Gastrocnemius medialis (tissue), 4 donors: ENCODE results near the gene HELZ2.

ENCODE experiments used
- POLR2A ChIP-seq, 2 donors: fragments of 450-650 bp; IDR thresholded peaks; one replicate each; pipeline ENCODE4 v1.6.1; 2017; ENCODE audit warnings: antibody characterized with exemption in 2 of 2, mild to moderate bottlenecking in 2 of 2, moderate library complexity in 2 of 2
- TF ChIP-seq, protein P1 (sequence below), 5 experiments: fragments of 450-650 bp in 3 of 5; fragments of 200-600 bp in 2 of 5; sonication (generic) in 2 of 5; IDR thresholded peaks in 4 of 5; conservative IDR thresholded peaks in 1 of 5; 1 replicate in 4 of 5; 2 replicates in 1 of 5; pipeline ENCODE4 v1.5.1; 2016 to 2019; ENCODE audit warnings: antibody characterized with exemption in 5 of 5, mild to moderate bottlenecking in 3 of 5, moderate library complexity in 3 of 5

DNA sequence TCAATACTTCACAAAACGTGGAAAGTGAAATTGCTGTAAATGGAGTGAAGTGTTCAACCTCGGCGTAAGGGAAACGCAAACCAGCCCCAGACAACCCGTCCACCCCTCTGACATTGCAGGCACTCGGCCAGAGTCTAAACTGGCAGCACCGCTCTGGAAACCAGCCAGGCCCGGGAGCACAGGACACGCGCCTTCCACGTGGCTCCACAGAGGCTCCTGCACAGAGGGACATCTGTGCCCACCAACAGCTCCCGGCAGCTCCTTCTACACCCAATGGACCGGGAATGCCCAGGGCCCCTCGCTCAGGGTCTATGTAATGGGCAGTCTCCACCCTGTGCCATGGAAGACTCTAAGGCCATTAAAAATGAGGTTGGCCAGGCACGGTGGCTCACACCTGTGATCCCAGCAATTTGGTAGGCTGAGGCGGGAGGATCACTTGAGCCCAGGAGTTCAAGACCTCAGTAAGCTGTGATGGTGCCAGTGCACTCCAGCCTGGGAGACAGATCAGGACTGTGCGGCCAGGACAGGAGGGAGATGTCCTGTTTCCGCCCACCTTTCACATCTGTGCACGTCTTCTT is 3.4 kb upstream of the HELZ2 start:
- TF ChIP-seq, protein P1, sequence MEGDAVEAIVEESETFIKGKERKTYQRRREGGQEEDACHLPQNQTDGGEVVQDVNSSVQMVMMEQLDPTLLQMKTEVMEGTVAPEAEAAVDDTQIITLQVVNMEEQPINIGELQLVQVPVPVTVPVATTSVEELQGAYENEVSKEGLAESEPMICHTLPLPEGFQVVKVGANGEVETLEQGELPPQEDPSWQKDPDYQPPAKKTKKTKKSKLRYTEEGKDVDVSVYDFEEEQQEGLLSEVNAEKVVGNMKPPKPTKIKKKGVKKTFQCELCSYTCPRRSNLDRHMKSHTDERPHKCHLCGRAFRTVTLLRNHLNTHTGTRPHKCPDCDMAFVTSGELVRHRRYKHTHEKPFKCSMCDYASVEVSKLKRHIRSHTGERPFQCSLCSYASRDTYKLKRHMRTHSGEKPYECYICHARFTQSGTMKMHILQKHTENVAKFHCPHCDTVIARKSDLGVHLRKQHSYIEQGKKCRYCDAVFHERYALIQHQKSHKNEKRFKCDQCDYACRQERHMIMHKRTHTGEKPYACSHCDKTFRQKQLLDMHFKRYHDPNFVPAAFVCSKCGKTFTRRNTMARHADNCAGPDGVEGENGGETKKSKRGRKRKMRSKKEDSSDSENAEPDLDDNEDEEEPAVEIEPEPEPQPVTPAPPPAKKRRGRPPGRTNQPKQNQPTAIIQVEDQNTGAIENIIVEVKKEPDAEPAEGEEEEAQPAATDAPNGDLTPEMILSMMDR (IDR thresholded peaks at IDR 0.05 in 4 of 5, conservative IDR thresholded peaks at IDR 0.05 in 1 of 5) = no peak
- TF ChIP-seq POLR2A (IDR thresholded peaks at IDR 0.05) = no peak
